Endothelial cell of umbilical vein (primary cell): ENCODE measurements around the gene RMI2. TPM values are rescaled to one million over a fixed set of nuclear protein-coding genes. Genes with fewer than 3 reads are reported as not detected.

ENCODE experiments used
- BruUV-seq: library from RNA; stranded (reverse); fragments of 400-500 nt; replicated peaks from 2 replicates; lab custom pipeline; 2021; lab: Mats Ljungman, UMichigan
- CTCF ChIA-PET: fragments of 300-600, 350-600 bp; sonication (Branson Sonifier 250); formaldehyde crosslinking; loops from one replicate; lab custom pipeline; 2021; ENCODE audit warnings: antibody characterized with exemption, inconsistent platforms; lab: Charles Lee
- POLR2A ChIA-PET: fragments of 300-600, 350-600 bp; sonication (Branson Sonifier 250); formaldehyde crosslinking; loops from one replicate; lab custom pipeline; 2021; ENCODE audit warnings: antibody characterized with exemption, inconsistent platforms; lab: Charles Lee
- DNase-seq: peaks from one replicate; pipeline ENCODE4 v3.0.0-alpha.2; 2011; ENCODE audit warnings: low read depth, low spot score
- FAIRE-seq: peaks from 2 replicates; lab custom pipeline; 2011; peaks lifted over from hg19 to GRCh38; lab: Jason Lieb, UNC
- H2AFZ ChIP-seq: 2 replicates; pipeline ENCODE4 v1.6.0; 2012; ENCODE audit warnings: low read depth, low read length, control low read depth, inconsistent platforms
- H3K27ac ChIP-seq: 2 replicates; pipeline ENCODE4 v1.5.1; 2011; ENCODE audit warnings: low read depth, mild to moderate bottlenecking, control low read depth, low read length, moderate library complexity; ENCODE audit not compliant: insufficient read depth
- H3K27me3 ChIP-seq, 2 experiments: 2 replicates each; pipeline versions ENCODE4 v1.6.0 to v1.6.1; 2011; ENCODE audit warnings: low read length in 2 of 2, mixed read lengths in 1 of 2; ENCODE audit not compliant: control insufficient read depth in 2 of 2, insufficient read depth in 2 of 2
- H3K36me3 ChIP-seq, 2 experiments: 2 replicates in 1 of 2; 3 replicates in 1 of 2; pipeline ENCODE4 v1.5.1; 2011; ENCODE audit warnings: low read length in 2 of 2, mild to moderate bottlenecking in 1 of 2, moderate library complexity in 1 of 2; ENCODE audit not compliant: control insufficient read depth in 2 of 2, insufficient read depth in 2 of 2; ENCODE audit errors: extremely low read depth in 1 of 2
- H3K4me1 ChIP-seq: 3 replicates; pipeline ENCODE4 v1.5.1; 2011; ENCODE audit warnings: mild to moderate bottlenecking, low read length; ENCODE audit not compliant: control insufficient read depth, insufficient read depth; ENCODE audit errors: extremely low read depth
- H3K4me2 ChIP-seq: 2 replicates; pipeline ENCODE4 v1.6.1; 2011; ENCODE audit warnings: low read length, control low read depth, mixed read lengths; ENCODE audit not compliant: insufficient read depth
- H3K4me3 ChIP-seq, 3 experiments: fragments of 200-600 bp in 1 of 3; sonication (generic), shearing (Covaris generic) in 1 of 3; replicated peaks in 1 of 3; 2 replicates each; pipeline ENCODE4 v1.5.1; 2011 to 2016; ENCODE audit warnings: control low read depth in 3 of 3, low read length in 3 of 3, mild to moderate bottlenecking in 2 of 3, inconsistent platforms in 1 of 3, low read depth in 1 of 3, moderate library complexity in 1 of 3; ENCODE audit not compliant: insufficient read depth in 1 of 3
- H3K79me2 ChIP-seq: 2 replicates; pipeline ENCODE4 v1.6.0; 2012; ENCODE audit warnings: low read length, inconsistent platforms; ENCODE audit not compliant: control insufficient read depth, insufficient read depth
- H3K9ac ChIP-seq: replicated peaks from 2 replicates; pipeline ENCODE3; 2011; ENCODE audit warnings: low read length, control low read depth; ENCODE audit not compliant: insufficient read depth; ENCODE audit errors: extremely low read depth
- H3K9me1 ChIP-seq: replicated peaks from 3 replicates; pipeline ENCODE4 v1.6.0; 2011; ENCODE audit warnings: mild to moderate bottlenecking, low read length; ENCODE audit not compliant: control insufficient read depth, insufficient read depth; ENCODE audit errors: extremely low read depth
- H3K9me3 ChIP-seq: replicated peaks from 2 replicates; pipeline ENCODE4 v1.5.1; 2012; ENCODE audit warnings: low read length, inconsistent platforms; ENCODE audit not compliant: control insufficient read depth, insufficient read depth
- H4K20me1 ChIP-seq: replicated peaks from 2 replicates; pipeline ENCODE3; 2011; ENCODE audit warnings: mild to moderate bottlenecking, low read length; ENCODE audit not compliant: control insufficient read depth, insufficient read depth; ENCODE audit errors: extremely low read depth
- EZH2 ChIP-seq: IDR thresholded peaks from 2 replicates; pipeline ENCODE4 v1.6.1; 2012; ENCODE audit warnings: borderline replicate concordance, low read depth, mild to moderate bottlenecking, moderate library complexity, low read length, inconsistent platforms; ENCODE audit not compliant: severe bottlenecking
- FOS ChIP-seq: IDR thresholded peaks from 2 replicates; pipeline ENCODE4 v1.6.1; 2011; ENCODE audit warnings: mild to moderate bottlenecking, low read length, moderate library complexity, borderline replicate concordance; ENCODE audit not compliant: insufficient read depth
- GATA2 ChIP-seq: IDR thresholded peaks from 2 replicates; pipeline ENCODE4 v1.7.0; 2011; ENCODE audit warnings: low read depth, mild to moderate bottlenecking, moderate library complexity, mixed read lengths, low read length; ENCODE audit not compliant: insufficient read length, insufficient read depth
- JUN ChIP-seq: IDR thresholded peaks from 2 replicates; pipeline ENCODE4 v1.6.1; 2011; ENCODE audit warnings: borderline replicate concordance, low read depth; ENCODE audit not compliant: insufficient read length, insufficient read depth
- MYC ChIP-seq: IDR thresholded peaks from one replicate; pipeline ENCODE4 v1.6.1; 2011; ENCODE audit warnings: mild to moderate bottlenecking, low read depth, low read length
- POLR2A ChIP-seq: IDR thresholded peaks from 2 replicates; pipeline ENCODE4 v1.6.1; 2012; ENCODE audit warnings: low read depth, mild to moderate bottlenecking, control low read depth, low read length
- POLR2AphosphoS5 ChIP-seq: IDR thresholded peaks from 2 replicates; pipeline ENCODE4 v1.6.1; 2012; ENCODE audit warnings: low read depth, mild to moderate bottlenecking, control low read depth, low read length, moderate library complexity; ENCODE audit not compliant: insufficient read depth
- dilution Hi-C: fragments of 300-500 bp; cut with MboI; formaldehyde crosslinking; loops from one replicate; pipeline ENCODE4 v1.15.0; 2019; ENCODE audit warnings: low sequenced_read_pairs; ENCODE audit not compliant: extremely low pct_ligation_motif_present
- intact Hi-C: fragments of 100-400 bp; cut with micrococcal nuclease; formaldehyde crosslinking; loops from one replicate; pipeline ENCODE4 v1.10.0; 2022
- polyA plus RNA-seq, 4 experiments: library from polyadenylated mRNA; depleted of rRNA in 3 of 4; stranded (reverse) in 3 of 4; unstranded in 1 of 4; fragments of >200 nt; gene quantifications; 2 replicates each; pipeline versions ENCODE4 v1.2.1 to v1.2.3, GENCODE V29; 2011 to 2012; ENCODE audit warnings: missing spikeins in 1 of 4
- total RNA-seq: library from RNA; stranded (reverse); gene quantifications from 2 replicates; pipeline ENCODE4 v1.2.3, GENCODE V29; 2021
- TF ChIP-seq, protein P1 (sequence below), 2 donors: IDR thresholded peaks; 1 replicate in 1 of 2; 2 replicates in 1 of 2; pipeline ENCODE4 v1.5.1; 2011; ENCODE audit warnings: low read length in 2 of 2, mild to moderate bottlenecking in 2 of 2, moderate library complexity in 2 of 2, control low read depth in 1 of 2, inconsistent platforms in 1 of 2, low read depth in 1 of 2; ENCODE audit not compliant: insufficient read depth in 1 of 2; ENCODE audit errors: extremely low read depth in 1 of 2
- TF ChIP-seq, protein P2 (sequence below): IDR thresholded peaks from 2 replicates; pipeline ENCODE4 v1.6.1; 2011; ENCODE audit not compliant: insufficient read depth, insufficient read length

The RMI2 gene
- total and polyA plus RNA-seq, 2 donors (not counting 3 experiments of a cell fraction or from before 2014, with no cell fraction given): 5.3 to 7.7 TPM

- FAIRE-seq: no peak
- Histone ChIP-seq H3K4me3 (no peak overlapping the region), H2AFZ (no peak overlapping the region), H3K4me2 (no peak overlapping the region), H3K9me1 (no peaks in the 10 kb centered on the region), H4K20me1 (no peaks in the 10 kb centered on the region), H3K9ac (no peak overlapping the region), H3K36me3 (no peaks in the 10 kb centered on the region), H3K79me2 (no peaks in the 10 kb centered on the region), H3K9me3 (no peaks in the 10 kb centered on the region), H3K4me1 (no peaks in the 10 kb centered on the region), H3K27me3 (no peaks in the 10 kb centered on the region), H3K27ac (no peak overlapping the region)
- intact Hi-C loops (no loop called here), dilution Hi-C loops (no loop called here)
- ChIA-PET CTCF (interaction anchor here (1.3 to 2.1 kb wide), 6 partner anchors 11 to 423 kb away, joined by 3 to 23 read pairs (median 4); no protein-coding TSS in a partner anchor), POLR2A (no interaction called here)
- TF ChIP-seq EZH2 (no peak), GATA2 (no peak), FOS (no peak), MYC (no peak), POLR2A (no peak), JUN (no peak), POLR2AphosphoS5 (no peak)
- TF ChIP-seq, protein P1, sequence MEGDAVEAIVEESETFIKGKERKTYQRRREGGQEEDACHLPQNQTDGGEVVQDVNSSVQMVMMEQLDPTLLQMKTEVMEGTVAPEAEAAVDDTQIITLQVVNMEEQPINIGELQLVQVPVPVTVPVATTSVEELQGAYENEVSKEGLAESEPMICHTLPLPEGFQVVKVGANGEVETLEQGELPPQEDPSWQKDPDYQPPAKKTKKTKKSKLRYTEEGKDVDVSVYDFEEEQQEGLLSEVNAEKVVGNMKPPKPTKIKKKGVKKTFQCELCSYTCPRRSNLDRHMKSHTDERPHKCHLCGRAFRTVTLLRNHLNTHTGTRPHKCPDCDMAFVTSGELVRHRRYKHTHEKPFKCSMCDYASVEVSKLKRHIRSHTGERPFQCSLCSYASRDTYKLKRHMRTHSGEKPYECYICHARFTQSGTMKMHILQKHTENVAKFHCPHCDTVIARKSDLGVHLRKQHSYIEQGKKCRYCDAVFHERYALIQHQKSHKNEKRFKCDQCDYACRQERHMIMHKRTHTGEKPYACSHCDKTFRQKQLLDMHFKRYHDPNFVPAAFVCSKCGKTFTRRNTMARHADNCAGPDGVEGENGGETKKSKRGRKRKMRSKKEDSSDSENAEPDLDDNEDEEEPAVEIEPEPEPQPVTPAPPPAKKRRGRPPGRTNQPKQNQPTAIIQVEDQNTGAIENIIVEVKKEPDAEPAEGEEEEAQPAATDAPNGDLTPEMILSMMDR (IDR thresholded peaks at IDR 0.05; ENCODE audit: extremely low read depth in 1 of 2, insufficient read depth in 1 of 2, low read depth in 1 of 2, low read length in 2 of 2): no peak
- TF ChIP-seq, protein P2, sequence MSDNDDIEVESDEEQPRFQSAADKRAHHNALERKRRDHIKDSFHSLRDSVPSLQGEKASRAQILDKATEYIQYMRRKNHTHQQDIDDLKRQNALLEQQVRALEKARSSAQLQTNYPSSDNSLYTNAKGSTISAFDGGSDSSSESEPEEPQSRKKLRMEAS: no peak
- DNase-seq: no peak
- no TSS peak for BruUV-seq
Observed at GRCh38 chr16:11386054-11386680, 40.9 kb downstream of the RMI2 start.
